GM21723 (cell line): Measurements from ENCODE around the gene HBB.

Experiments
- ATAC-seq: cut with Tn5 transposase; IDR thresholded peaks from one replicate; pipeline ENCODE4 v1.9.1; 2021; ENCODE audit warnings: mild to moderate bottlenecking, moderate library complexity; ENCODE audit not compliant: unreplicated experiment

Gene HBB

DNA sequence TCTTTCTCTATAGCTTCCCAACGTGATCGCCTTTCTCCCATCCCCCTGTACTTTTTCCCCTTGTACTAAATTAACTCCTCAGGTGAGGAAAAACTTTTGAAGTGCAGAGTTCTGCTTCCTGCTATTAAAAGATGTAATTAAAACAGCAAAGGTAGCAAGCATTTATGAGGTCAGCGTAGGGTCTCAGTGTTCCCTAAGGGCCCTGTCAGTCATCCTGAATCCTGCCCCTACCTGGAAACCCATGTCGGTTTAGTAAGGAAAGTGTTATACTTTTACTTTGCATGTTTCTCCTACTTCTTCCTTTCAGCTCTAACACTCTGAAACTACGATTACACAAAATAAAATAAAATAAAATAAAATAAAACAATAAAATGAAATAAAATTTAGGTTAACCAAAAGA is 1.3 kb upstream of the HBB start:
- ATAC-seq = no peak

DNA sequence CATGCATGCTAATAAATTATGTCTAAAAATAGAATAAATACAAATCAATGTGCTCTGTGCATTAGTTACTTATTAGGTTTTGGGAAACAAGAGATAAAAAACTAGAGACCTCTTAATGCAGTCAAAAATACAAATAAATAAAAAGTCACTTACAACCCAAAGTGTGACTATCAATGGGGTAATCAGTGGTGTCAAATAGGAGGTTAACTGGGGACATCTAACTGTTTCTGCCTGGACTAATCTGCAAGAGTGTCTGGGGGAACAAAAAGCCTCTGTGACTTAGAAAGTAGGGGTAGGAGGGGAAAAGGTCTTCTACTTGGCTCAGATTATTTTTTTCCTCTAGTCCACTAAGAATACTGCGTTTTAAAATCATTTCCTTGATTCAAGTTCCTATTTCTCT is 810 bp upstream of the HBB start:
- ATAC-seq = no peak

DNA sequence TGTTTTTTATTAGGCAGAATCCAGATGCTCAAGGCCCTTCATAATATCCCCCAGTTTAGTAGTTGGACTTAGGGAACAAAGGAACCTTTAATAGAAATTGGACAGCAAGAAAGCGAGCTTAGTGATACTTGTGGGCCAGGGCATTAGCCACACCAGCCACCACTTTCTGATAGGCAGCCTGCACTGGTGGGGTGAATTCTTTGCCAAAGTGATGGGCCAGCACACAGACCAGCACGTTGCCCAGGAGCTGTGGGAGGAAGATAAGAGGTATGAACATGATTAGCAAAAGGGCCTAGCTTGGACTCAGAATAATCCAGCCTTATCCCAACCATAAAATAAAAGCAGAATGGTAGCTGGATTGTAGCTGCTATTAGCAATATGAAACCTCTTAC is 1.4 kb downstream of the HBB start:
- no peak for ATAC-seq

DNA sequence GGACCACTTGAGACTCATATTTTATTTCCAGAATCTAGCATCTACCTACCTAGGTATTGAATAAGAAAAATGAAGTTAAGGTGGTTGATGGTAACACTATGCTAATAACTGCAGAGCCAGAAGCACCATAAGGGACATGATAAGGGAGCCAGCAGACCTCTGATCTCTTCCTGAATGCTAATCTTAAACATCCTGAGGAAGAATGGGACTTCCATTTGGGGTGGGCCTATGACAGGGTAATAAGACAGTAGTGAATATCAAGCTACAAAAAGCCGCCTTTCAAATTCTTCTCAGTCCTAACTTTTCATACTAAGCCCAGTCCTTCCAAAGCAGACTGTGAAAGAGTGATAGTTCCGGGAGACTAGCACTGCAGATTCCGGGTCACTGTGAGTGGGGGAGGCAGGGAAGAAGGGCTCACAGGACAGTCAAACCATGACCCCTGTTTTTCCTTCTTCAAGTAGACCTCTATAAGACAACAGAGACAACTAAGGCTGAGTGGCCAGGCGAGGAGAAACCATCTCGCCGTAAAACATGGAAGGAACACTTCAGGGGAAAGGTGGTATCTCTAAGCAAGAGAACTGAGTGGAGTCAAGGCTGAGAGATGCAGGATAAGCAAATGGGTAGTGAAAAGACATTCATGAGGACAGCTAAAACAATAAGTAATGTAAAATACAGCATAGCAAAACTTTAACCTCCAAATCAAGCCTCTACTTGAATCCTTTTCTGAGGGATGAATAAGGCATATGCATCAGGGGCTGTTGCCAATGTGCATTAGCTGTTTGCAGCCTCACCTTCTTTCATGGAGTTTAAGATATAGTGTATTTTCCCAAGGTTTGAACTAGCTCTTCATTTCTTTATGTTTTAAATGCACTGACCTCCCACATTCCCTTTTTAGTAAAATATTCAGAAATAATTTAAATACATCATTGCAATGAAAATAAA is 2.1 kb downstream of the HBB start:
- ATAC-seq = no peak

- ATAC-seq = no peak
These were observed 3.2 kb downstream of the HBB start for GRCh38 chr11:5223686-5224085.

- no peak for ATAC-seq
These were observed 3.7 kb downstream of the HBB start for GRCh38 chr11:5223146-5223545.

GRCh38 chr11:5210376-5210885 is 16.4 kb downstream of the HBB start:
- ATAC-seq = no peak

GRCh38 chr11:5204787-5205186 is 22.1 kb downstream of the HBB start:
- peak; percentile 83 for ATAC-seq

DNA sequence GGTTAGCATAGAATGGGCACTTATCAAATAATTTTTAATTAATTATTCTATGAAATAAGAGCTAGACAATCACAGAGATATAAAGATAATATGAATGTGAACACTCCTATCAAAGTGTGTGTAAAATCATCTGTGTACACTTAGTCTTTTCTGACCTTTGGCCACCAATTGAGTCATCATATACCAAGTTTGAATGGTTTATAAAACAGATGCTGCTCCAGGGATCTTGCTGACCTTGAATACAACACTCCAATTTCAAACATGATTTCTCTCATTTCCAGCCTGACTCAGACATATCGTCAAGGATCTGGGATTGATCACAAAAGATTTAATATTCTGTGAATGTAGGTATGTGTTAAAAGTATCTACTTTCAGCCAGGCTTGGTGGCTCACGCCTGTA is 23.5 kb downstream of the HBB start:
- no peak for ATAC-seq

- no peak for ATAC-seq
These were observed 26.3 kb downstream of the HBB start, which contains the start of gene OR51V1 for GRCh38 chr11:5200582-5200981. TSS of gene OR51V1 (minus strand) at chr11:5200682. CDS start at chr11:5200682, 0 bp downstream.

- ATAC-seq = no peak
These were observed 28.6 kb downstream of the HBB start for GRCh38 chr11:5198285-5198684.

GRCh38 chr11:5197536-5197935 is 29.3 kb downstream of the HBB start:
- ATAC-seq = no peak

DNA sequence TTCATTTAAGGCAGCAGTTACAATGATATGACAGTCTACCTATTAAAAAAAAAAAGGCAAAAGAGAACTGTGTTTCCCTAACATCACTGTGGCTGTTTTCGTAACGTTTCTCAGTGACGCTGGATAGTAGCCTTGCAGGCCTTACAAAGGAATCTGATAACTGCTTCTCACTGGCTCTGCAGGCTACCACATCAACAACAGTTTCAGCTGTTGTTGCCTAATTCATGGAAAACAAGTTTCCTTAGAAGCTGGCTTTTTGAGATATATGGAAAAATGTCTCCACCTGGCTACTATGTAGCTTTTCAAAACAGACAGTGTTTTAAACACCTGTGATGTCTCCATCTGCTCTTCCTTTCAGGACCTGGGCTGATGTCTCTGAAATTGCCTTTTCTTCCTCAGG is 30.1 kb downstream of the HBB start:
- no peak for ATAC-seq

- no peak for ATAC-seq
These were observed 30.8 kb downstream of the HBB start for GRCh38 chr11:5196067-5196466.

DNA sequence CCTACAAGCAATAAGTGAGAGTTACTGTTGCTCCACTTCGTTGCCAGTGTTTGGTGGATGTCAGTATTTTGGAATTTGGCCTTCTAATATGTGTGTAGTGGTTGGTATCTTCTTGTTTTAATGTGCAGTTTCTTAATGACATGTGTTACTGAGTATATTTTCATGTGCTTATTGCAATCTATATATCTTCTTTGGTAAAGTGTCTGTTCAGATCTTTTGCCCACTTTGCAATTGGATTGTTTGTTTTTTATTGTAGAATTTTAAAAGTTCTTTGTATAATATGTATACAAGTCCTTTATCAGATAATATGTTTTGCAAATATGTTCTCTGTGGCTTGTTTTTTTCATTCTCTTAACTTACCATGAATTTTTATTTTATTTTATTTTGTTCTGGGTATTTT is 34.1 kb downstream of the HBB start:
- ATAC-seq = no peak

- ATAC-seq = no peak
These were observed 38.7 kb downstream of the HBB start for GRCh38 chr11:5188201-5188600.

GRCh38 chr11:5178046-5178837 is 48.6 kb downstream of the HBB start:
- ATAC-seq = no peak
